HG03103 (cell line): Measurements from ENCODE around the gene AGER.
"Not testable (repeated sequence)": the region's sequence is repeated elsewhere in the genome, so short reads cannot be mapped to it uniquely, and the experiment has no call there.

Experiments
- ATAC-seq: cut with Tn5 transposase; IDR thresholded peaks from one replicate; pipeline ENCODE4 v1.9.1; 2021; ENCODE audit warnings: low read depth; ENCODE audit not compliant: unreplicated experiment

Gene AGER

DNA sequence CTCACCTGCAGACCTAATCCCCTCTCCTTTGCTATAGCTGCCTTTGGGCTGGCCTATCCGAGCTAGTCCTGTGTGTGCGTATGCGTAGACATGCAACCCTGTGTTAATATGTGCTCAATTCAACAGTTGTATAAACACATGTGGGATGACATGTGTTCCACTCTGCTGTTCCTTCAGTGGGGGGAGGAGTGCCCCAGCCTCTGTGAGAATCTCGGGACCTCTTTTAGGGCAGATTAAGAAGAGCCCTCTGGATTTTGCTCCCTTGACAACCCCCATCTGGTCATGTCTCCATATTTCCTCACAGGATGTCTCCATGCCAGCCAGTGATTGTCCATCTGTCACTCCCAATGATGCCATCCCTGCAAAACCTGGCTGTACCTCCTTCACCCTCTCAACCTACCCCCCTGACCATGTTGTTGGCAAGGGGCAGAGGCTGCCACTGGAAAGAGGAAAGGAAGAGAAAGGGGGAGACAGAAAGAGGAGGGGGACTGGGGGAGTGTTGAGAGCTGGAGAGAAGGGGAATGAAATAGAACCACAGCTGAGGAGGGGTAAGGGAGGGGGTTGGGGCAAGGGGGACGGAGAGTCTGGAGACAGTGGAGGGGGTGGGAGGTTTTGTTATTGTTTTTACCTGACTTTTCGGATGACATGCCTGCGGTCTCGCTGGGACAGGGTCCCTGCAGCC is 32.7 kb downstream of the AGER start:
- ATAC-seq = no peak

DNA sequence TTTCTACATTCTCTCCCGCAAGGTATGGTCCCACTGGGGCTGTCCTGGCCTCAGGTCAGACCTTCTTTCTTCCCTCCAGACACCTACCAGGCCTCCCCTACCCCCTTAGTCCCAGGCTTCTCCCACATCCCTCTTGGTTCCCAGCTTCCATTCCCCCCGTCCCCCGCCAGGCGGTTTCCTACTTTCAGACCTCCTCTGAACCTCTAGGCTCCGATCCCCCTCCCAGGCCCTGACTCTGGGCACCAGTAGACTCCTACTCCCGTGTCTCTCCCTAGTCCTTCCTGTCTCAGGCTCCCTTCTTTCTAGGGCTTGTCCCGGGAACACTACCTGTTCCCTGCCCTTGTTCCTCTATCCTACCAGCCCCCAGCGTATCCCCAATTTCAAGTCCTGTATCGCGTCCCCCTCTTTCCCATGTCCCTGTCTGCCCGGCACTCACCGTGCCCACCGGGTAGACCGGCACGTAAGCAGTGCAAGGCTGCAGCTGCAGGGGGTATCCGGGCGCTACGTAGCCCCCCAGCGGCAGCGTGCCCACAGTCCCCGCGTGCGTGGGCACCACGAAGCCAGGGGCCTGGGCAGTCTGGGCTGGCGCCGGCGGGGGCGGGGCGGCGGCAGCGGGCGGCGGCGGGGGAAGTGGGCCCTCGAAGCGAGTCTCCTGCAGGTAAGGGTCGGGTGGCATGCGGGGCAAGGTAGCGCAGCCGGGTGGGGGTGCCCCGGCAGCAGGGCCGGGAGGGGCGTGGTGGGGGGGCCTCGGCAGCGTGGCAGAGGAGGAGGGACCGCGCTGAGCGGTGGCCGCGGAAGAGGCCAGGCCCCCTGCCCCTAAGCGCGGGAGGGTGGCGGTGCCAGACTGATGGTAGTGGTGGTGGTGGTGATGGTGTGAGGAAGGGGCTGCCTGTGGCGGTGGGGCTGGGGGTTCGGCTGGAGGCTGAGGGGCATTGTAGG is 33.9 kb downstream of the AGER start:
- no peak for ATAC-seq

DNA sequence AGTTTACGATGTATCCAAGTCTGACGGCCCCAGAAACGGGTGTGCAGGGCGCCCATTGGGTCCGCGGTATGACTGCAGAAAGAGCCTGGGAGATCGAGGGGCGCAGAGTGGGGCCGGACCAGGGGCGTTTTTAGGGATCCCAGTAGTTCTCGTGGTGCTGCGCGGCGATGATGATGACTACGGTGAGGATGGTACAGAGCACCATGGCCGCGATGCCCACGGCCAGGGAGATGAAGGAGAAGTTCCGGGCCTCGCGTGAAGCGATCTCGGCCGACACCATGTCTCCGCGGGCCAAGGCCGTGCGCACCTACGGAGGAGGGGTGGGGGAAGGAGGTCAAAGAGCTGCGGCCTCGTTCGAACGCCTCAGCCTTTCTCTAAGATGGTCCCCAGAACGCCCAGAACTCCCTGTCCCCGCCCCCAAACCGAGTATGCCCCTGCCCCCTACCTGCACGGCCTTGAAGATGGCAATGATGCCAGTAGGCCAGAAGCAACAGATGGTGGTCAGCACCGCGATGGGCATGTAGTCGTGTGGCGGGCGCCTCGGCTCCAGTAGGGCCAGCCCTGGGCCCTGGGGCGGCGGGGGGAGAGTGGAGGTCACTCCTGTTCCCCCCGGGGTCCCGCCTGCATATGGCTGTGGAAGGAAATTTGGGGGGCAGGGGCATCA is 34.8 kb downstream of the AGER start:
- ATAC-seq = no peak

DNA sequence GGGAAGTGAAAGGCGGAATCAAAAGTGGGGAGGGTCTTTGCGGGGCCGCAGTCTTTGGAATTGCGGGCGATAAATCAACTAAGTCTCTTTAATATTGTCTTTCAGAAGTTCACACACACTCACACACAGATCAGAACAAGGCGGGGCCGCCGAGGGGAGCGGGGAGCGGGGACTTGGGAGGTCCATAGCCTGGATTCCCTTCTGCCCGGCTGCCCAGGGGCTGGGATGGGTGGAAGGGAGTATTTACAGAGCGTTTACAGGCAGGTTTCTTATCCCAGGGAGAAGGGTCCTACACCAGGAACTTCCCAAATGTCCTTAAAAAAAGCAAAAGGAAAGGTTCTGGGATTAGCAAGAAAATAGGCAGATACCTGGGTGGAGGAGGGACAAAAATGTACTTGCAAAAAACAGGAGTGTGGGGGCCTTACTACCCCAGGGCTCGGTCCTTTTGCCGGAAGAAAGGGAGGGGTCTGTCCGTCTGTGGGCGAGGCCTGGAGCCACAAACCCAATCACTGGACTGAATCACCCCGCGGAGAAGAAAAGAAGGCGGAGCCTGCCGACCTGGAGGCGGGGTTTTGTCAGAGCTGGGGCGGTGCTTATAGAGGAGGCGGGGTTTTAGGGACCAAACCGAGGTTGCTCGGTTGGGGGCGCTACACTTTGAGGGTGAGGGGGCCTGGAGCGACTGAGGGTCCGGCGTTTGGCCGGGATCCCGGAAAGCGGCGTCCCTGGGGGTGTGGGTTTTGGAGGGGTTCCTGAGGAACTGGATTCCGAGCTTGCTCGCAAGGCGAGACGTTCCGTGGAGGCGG is 35.6 kb downstream of the AGER start:
- no peak for ATAC-seq

DNA sequence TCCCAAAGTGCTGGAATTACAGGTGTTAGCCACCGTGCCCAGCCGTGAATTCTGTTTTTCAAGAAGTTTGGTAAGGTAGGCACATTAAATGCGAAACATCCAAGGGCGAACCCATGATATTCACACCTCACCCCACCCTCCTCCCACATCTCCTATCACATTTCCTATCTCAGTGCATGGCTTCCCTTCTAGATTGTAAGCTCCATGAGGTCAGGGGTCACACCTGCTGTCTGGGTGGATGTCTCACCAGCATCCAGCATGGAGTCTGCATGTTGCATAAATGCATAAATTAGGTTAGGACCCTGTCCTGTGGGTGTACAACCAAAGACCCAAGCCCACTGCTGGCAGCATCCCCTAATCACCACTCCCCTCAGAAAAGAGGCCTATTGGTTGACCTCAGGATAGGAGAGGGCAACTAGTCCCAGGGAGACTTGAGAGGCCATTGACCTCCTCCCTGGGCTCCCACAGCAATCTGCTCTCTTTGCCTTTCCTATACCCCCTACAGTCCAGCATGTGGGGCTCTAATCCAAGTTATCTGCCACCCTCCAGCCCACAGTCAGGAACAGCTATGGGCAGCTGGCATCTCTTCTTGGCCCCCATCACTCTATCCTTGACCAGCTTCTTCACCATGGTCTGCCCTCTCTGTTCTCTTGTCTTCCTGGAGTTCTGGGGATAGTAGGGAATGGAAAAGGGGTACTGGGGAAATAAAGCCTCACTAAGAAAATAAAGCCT is 36.5 kb downstream of the AGER start:
- no peak for ATAC-seq

DNA sequence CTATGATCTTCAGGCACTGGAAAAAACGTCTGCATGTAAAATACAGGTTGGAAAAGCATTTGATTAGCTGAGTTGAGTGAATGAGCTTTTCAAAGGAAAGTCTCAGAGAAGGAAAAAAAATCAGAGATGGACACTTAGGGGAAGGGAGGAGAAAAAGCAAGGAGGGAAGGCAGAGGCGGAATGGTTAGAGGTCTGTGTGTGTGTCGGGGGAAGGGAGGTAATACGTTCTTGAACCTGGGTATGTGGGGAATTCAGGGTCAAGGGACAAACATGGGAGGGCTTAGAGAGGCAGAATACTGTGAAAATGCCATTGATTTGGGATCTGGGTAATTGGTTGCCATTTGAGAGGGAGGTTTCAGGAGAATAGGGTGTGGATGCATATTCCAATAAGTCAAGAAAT is 37.4 kb downstream of the AGER start:
- no peak for ATAC-seq

DNA sequence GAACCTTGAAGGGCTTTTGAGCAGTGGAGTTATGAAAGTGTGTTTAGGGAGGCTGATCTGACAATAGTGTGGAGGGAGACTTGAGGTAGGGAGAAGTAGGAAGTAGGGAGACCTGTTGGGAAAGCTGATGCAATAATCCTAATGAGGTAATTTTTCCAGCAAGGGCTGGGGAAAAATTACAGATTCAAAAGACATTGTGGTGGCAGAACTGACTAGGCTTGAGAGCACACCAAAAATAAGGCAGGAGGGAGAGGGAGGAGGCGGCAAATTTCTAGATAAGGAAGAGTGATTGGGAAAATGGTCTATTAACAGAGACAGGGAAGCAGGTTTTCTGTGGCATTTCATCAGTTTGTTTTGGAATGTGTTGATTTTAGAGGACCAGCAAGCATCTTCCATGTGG is 37.8 kb downstream of the AGER start:
- no peak for ATAC-seq

DNA sequence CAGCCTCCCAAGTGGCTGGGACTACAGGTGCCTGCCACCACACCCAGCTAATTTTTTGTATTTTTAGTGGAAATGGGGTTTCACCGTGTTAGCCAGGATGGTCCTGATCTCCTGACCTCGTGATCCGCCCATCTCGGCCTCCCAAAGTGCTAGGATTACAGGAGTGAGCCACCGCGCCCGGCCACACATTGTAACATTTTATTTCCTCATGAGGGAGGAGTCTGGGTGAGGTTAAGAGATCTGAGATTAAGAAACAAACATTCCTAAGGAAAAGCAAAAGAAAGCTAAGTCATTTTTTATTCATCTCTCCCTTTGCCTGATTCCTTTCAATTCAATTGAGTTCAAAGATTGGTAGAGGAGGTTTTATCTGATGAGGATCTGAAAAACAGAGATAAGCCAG is 39.8 kb downstream of the AGER start:
- not testable (repeated sequence) for ATAC-seq

DNA sequence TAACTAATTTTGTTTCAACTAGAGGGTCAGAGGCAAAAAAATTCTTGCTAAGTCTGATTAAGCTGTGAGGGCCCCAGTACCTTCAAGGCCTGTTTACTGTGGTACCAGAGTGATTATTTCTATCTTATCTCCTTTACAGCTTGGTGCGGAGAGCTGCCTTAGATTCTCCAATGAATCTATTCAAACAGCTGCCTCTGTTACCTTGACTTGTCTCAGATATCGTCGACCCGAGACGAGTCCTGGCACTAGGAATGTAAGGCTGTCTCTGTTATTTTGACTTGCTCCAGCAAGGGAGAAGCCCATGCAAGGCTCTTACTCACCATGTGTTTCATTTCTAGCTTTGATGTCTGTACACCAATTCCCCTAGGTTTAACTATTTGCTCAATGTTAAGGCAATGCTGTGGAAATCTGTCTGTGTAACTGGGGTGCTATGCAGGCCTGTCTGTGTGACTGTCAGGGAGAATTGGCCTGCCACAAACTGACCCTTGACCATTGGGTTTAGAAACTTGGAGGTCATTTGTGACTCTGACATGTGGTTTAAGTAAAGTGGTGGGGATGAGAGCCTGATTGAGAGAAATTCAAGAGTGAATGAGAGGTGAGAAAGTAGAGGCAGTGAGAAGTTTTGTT is 43.5 kb downstream of the AGER start:
- ATAC-seq = no peak

DNA sequence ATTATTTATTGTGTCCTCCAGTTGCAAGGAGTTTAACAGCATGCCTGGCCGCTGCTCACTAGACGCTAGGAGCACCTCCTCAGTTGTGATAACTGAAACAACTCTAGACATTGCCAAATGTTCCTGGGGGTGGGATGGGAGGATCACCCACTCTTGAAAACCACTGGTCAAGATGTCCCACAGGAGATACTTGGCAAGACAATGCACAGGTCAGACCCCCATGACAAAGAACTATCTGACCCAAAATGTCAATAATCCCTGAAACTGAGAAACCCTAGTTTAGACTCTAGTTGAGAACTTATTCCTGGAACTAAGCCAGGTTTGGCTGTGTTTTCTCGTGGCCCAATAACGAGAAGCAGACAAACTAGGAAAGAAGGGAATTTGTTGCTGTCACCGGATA is 44.5 kb downstream of the AGER start:
- ATAC-seq = no peak

DNA sequence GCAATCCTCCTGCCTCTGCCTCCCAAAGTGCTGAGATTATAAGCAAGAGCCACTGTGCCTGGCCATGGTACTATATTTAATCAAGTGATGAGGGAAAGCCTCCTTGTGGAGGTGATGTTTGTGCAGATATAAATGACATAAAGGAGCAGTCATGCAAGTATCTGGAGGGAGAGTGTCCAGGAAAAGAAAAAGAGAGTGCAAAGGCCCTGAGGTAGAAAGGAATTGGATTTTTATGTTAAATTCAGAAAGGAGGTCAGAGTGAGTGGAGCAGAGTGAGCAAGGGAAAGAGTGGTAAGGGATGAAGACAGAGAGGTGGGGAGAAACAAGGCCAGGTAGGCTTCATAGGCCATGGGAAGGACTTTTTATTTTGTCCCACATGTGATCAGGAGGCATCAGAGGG is 46.6 kb downstream of the AGER start:
- ATAC-seq = no peak

DNA sequence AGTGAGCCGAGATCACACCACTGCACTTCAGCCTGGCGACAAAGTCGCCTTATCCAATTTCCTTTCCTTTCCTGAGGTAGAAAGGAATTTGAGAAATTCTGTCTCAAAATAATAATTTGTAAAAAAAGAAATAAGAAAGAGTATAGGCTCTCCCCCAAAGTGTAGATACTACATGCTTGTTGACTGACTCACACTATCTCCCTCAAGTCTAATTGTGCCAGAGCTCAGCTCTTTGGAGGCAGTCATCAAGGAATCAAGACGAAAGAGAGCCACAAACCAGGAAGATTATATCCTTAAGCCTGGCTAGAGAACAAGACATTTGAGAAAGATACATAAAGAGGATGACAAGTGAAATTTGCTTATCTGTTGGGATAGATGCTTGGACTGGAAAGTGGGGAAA is 50.3 kb downstream of the AGER start:
- no peak for ATAC-seq

DNA sequence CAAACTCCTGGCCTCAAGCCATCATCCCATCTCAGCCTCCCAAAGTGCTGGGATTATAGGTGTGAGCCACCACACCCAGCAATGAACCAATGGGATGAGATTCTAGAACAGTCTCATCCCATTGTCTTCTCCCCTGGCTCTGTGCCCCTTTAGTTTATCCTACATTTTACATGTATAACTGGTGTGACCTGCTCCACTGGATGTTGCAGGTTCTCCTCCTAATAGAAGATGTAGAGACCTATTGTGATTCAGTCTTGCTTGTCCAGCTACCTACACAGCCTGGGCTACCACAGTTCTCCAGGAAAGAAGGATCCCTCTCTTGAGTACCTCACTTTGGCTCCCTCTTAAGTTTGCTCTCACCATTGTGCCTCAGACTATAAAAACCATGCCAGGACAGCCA is 51.9 kb downstream of the AGER start:
- no peak for ATAC-seq

DNA sequence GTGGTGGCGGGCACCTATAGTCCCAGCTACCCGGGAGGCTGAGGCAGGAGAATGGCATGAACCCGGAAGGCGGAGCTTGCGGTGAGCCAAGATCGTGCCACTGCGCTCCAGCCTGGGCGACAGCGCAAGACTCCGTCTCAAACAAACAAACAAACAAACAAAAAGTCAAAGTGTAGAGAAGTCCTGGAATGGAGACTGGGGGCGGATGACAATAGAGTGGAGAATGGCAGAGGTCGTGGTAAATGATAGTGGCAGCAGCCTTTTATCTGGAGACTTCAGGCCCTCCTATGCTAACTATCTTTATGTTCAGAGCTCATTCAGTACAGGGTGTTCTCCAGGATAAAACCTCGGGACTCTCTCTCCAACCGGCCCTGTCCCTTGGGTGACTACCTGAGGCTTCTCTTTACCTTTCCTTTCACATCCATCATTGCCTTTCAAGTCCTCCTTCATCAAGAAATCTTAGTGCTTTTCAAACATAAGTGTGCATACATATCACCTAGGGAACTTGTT is 52.6 kb downstream of the AGER start:
- ATAC-seq = no peak
